GM12878 (cell line): Measurements from ENCODE around the gene TTLL8. TPM values are rescaled to one million over a fixed set of nuclear protein-coding genes. Genes with fewer than 3 reads are reported as not detected.

Source experiments
- ATAC-seq: fragments of 200-7000 bp; cut with Tn5 transposase; 3 replicates; pipeline ENCODE4 v1.9.1; 2020; ENCODE audit warnings: mild to moderate bottlenecking, moderate library complexity
- BruUV-seq: library from RNA; stranded (reverse); fragments of 400-500 nt; replicated peaks from 2 replicates; lab custom pipeline; 2021; lab: Mats Ljungman, UMichigan
- CTCF ChIA-PET: fragments of 300-600 bp; sonication (Branson Sonifier 250); formaldehyde crosslinking; extraction: SDS; loops from one replicate; lab custom pipeline; 2021; ENCODE audit warnings: inconsistent platforms; lab: Yijun Ruan, JAX
- POLR2A ChIA-PET: fragments of 350-600 bp; formaldehyde crosslinking; extraction: SDS; loops from one replicate; lab custom pipeline; 2021; ENCODE audit warnings: inconsistent platforms; lab: Charles Lee
- RAD21 ChIA-PET: fragments of 300-600 bp; sonication (Branson Sonifier 250); formaldehyde crosslinking; loops from one replicate; lab custom pipeline; 2023; ENCODE audit warnings: antibody characterized with exemption; ENCODE audit not compliant: unreplicated experiment; lab: Charles Lee
- SMC1A ChIA-PET: fragments of 300-600 bp; sonication (Branson Sonifier 250); formaldehyde crosslinking; loops from one replicate; lab custom pipeline; 2023; ENCODE audit not compliant: unreplicated experiment, uncharacterized antibody; lab: Charles Lee
- DNase-seq: peaks from one replicate; pipeline ENCODE4 v3.0.0-alpha.2; 2011; ENCODE audit warnings: low read depth, low spot score
- FAIRE-seq: peaks from 3 replicates; lab custom pipeline; 2011; peaks lifted over from hg19 to GRCh38; lab: Jason Lieb, UNC
- H2AFZ ChIP-seq: 2 replicates; pipeline ENCODE4 v1.6.0; 2011; ENCODE audit warnings: low read depth, low read length, control low read depth; ENCODE audit not compliant: control insufficient read depth
- H3K27ac ChIP-seq: 2 replicates; pipeline ENCODE4 v1.5.1; 2011; ENCODE audit warnings: control low read depth; ENCODE audit not compliant: control insufficient read depth, insufficient read depth
- H3K27me3 ChIP-seq, 2 experiments: replicated peaks in 1 of 2; 2 replicates each; pipeline versions ENCODE4 v1.6.0 to v1.6.1; 2011; ENCODE audit warnings: low read length in 1 of 2; ENCODE audit not compliant: control insufficient read depth in 2 of 2, insufficient read depth in 2 of 2
- H3K36me3 ChIP-seq, 2 experiments: 2 replicates each; pipeline ENCODE4 v1.5.1; 2011; ENCODE audit warnings: low read length in 1 of 2; ENCODE audit not compliant: control insufficient read depth in 2 of 2, insufficient read depth in 2 of 2
- H3K4me1 ChIP-seq: 2 replicates; pipeline ENCODE4 v1.6.1; 2011; ENCODE audit warnings: mild to moderate bottlenecking, low read length, moderate library complexity, mixed read lengths; ENCODE audit not compliant: control insufficient read depth, insufficient read depth
- H3K4me2 ChIP-seq: 2 replicates; pipeline ENCODE4 v1.6.0; 2011; ENCODE audit warnings: control low read depth; ENCODE audit not compliant: control insufficient read depth, insufficient read depth
- H3K4me3 ChIP-seq: fragments of 200-600 bp; sonication (generic); 2 replicates; pipeline ENCODE4 v1.5.1; 2016
- H3K79me2 ChIP-seq: 2 replicates; pipeline ENCODE4 v1.6.0; 2011; ENCODE audit warnings: low read length; ENCODE audit not compliant: control insufficient read depth, insufficient read depth
- H3K9ac ChIP-seq: 2 replicates; pipeline ENCODE4 v1.8.0; 2011; ENCODE audit warnings: low read length, control low read depth, mixed read lengths; ENCODE audit not compliant: control insufficient read depth, insufficient read depth
- H3K9me3 ChIP-seq: replicated peaks from 3 replicates; pipeline ENCODE4 v1.5.1; 2011; ENCODE audit warnings: mild to moderate bottlenecking, low read length; ENCODE audit not compliant: control insufficient read depth, insufficient read depth
- H4K20me1 ChIP-seq: 2 replicates; pipeline ENCODE4 v1.6.0; 2011; ENCODE audit not compliant: control insufficient read depth, insufficient read depth
- ASH2L ChIP-seq: fragments of 300-600, 200-600 bp; sonication (generic); IDR thresholded peaks from 2 replicates; pipeline ENCODE4 v1.6.1; 2017; ENCODE audit warnings: low read depth, mild to moderate bottlenecking, borderline replicate concordance
- BCL11A ChIP-seq: IDR thresholded peaks from 2 replicates; pipeline ENCODE4 v1.6.1; 2011; ENCODE audit warnings: low read depth, low read length
- BHLHE40 ChIP-seq, 2 experiments: fragments of 450-650 bp in 1 of 2; IDR thresholded peaks; 2 replicates each; pipeline ENCODE4 v1.6.1; 2011 to 2017; ENCODE audit warnings: low read depth in 2 of 2, borderline replicate concordance in 1 of 2, improper control_type of control experiment in 1 of 2, low read length in 1 of 2, mild to moderate bottlenecking in 1 of 2
- DPF2 ChIP-seq: fragments of 450-650 bp; IDR thresholded peaks from 2 replicates; pipeline ENCODE4 v1.6.1; 2017; ENCODE audit warnings: mild to moderate bottlenecking
- ETV6 ChIP-seq, 2 experiments: fragments of 450-650 bp in 1 of 2; IDR thresholded peaks in 1 of 2; conservative IDR thresholded peaks in 1 of 2; 2 replicates each; pipeline ENCODE4 v1.6.1; 2014; ENCODE audit warnings: antibody characterized with exemption in 1 of 2, borderline replicate concordance in 1 of 2, low read depth in 1 of 2, mild to moderate bottlenecking in 1 of 2, moderate library complexity in 1 of 2
- POLR2AphosphoS2 ChIP-seq: IDR thresholded peaks from 2 replicates; pipeline ENCODE4 v1.6.1; 2011; ENCODE audit warnings: low read depth, mild to moderate bottlenecking, low read length, improper control_type of control experiment, moderate library complexity
- RFX5 ChIP-seq: IDR thresholded peaks from 2 replicates; pipeline ENCODE4 v1.6.1; 2011; ENCODE audit warnings: low read depth, low read length, improper control_type of control experiment
- SREBF2 ChIP-seq: IDR thresholded peaks from 2 replicates; pipeline ENCODE4 v1.6.1; 2012; ENCODE audit warnings: mild to moderate bottlenecking, low read length
- SUPT20H ChIP-seq: IDR thresholded peaks from 2 replicates; pipeline ENCODE4 v1.6.1; 2011; ENCODE audit warnings: low read depth, mild to moderate bottlenecking, low read length, moderate library complexity, borderline replicate concordance; ENCODE audit not compliant: control insufficient read depth
- TBL1XR1 ChIP-seq: IDR thresholded peaks from 2 replicates; pipeline ENCODE4 v1.6.1; 2012; ENCODE audit warnings: low read depth, low read length, improper control_type of control experiment
- WRNIP1 ChIP-seq: IDR thresholded peaks from 2 replicates; pipeline ENCODE4 v1.6.1; 2011; ENCODE audit warnings: low read depth, low read length, improper control_type of control experiment, borderline replicate concordance
- ZBED1 ChIP-seq: IDR thresholded peaks from 2 replicates; pipeline ENCODE4 v1.6.1; 2016; ENCODE audit warnings: borderline replicate concordance
- ZNF24 ChIP-seq: fragments of 450-650 bp; IDR thresholded peaks from 2 replicates; pipeline ENCODE4 v1.6.1; 2017; ENCODE audit warnings: antibody characterized with exemption, mild to moderate bottlenecking
- WGBS: methylation state at CpG from one replicate; pipeline ENCODE4 v1.1.6; 2016; ENCODE audit warnings: low lambda C conversion rate; ENCODE audit not compliant: insufficient replicate concordance, insufficient coverage; ENCODE audit errors: missing lambda C conversion rate; 5-methylcytosine and 5-hydroxymethylcytosine counted together
- in situ Hi-C: fragments of 300-500 bp; cut with MboI; formaldehyde crosslinking; loops from 9 replicates; pipeline ENCODE4 v1.14.3; 2018; ENCODE audit warnings: mixed read lengths
- intact Hi-C: fragments of 100-400 bp; cut with micrococcal nuclease; formaldehyde crosslinking; loops from one replicate; pipeline ENCODE4 v1.14.2; 2022; ENCODE audit not compliant: unreplicated experiment
- polyA plus RNA-seq, 11 experiments: library from polyadenylated mRNA; depleted of rRNA in 4 of 11; unstranded in 6 of 11; stranded (reverse) in 5 of 11; fragments of >200 nt; fragmentation: Nextera tagmentation in 4 of 11; fragmentation: Illumina TruSeq in 1 of 11; extraction: Ambion mirVana in 4 of 11; extraction: Trizol in 1 of 11; gene quantifications; 1 replicate in 1 of 11; 2 replicates in 10 of 11; pipeline versions ENCODE4 v1.2.1 to v1.2.3, GENCODE V29; 2011 to 2016; ENCODE audit warnings: inconsistent platforms in 2 of 11, missing spikeins in 2 of 11, low read depth in 1 of 11
- total RNA-seq, 4 experiments: library from RNA; depleted of rRNA in 3 of 4; stranded (reverse); fragments of >200 nt in 3 of 4; fragmentation: Illumina TruSeq in 1 of 4; extraction: Trizol in 1 of 4; gene quantifications; 2 replicates each; pipeline versions ENCODE4 v1.2.1 to v1.2.3, GENCODE V29; 2013 to 2021
- TF ChIP-seq, protein P1 (sequence below): IDR thresholded peaks from 2 replicates; pipeline ENCODE4 v1.6.1; 2011; ENCODE audit warnings: borderline replicate concordance, low read depth, mild to moderate bottlenecking, moderate library complexity, mixed read lengths, low read length; ENCODE audit not compliant: insufficient read depth; ENCODE audit errors: extremely low read length
- TF ChIP-seq, protein P2 (sequence below): fragments of 450-650 bp; conservative IDR thresholded peaks from 2 replicates; pipeline ENCODE4 v1.6.1; 2017; ENCODE audit warnings: mild to moderate bottlenecking, moderate library complexity
- TF ChIP-seq, protein P3 (sequence below): fragments of 450-650 bp; IDR thresholded peaks from 2 replicates; pipeline ENCODE4 v1.6.1; 2016; ENCODE audit warnings: mild to moderate bottlenecking, moderate library complexity, borderline replicate concordance
- TF ChIP-seq, protein P4 (sequence below): IDR thresholded peaks from 2 replicates; pipeline ENCODE4 v1.6.1; 2012; ENCODE audit warnings: low read depth, low read length, improper control_type of control experiment

Gene TTLL8
- total and polyA plus RNA-seq, 10 of the 15 experiments (the other 5 are each of a cell fraction or from before 2014, with no cell fraction given) = not detected

DNA sequence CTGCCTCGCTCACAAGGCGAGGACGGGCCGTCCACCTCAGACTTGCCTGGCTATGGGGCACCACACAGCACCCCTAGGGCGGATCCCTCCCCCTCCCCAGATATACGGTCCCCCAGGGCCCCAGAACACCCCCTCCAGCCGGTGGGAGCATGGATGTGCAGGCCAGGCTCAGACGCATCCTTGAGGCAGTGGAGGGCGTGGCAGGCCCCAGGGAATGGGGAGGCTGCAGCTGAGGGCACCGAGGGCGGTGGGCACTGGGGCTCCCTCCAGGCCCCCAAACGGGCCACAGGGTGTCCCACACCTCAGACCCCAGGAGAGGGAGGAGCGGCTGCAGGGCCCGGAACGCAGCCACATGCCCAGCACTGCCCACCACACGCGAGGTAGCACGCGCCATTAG is 12.1 kb downstream of the TTLL8 start:
- Histone ChIP-seq H3K4me1 (no peaks in the 10 kb centered on the region), H3K9ac (no peak overlapping the region), H3K79me2 (no peaks in the 10 kb centered on the region), H2AFZ (no peak overlapping the region), H3K27ac (no peak overlapping the region), H3K36me3 (no peaks in the 10 kb centered on the region), H3K4me3 (no peak overlapping the region), H3K4me2 (no peak overlapping the region), H3K27me3 (no peaks in the 10 kb centered on the region; a peak in 1 of 4 replicates), H3K9me3 (no peaks in the 10 kb centered on the region), H4K20me1 (no peaks in the 10 kb centered on the region)
- FAIRE-seq (no peak), ATAC-seq (no peak), DNase-seq (no peak)
- BruUV-seq = no TSS peak
- POLR2A ChIA-PET = interaction anchor here (0.6 kb wide), 1 partner anchor 14 kb away, joined by 3 read pairs; no protein-coding TSS in a partner anchor
- RAD21 ChIA-PET = no interaction called here
- WGBS = 43% methylated on average over 14 of the region's 19 CpGs
- in situ Hi-C loops = loop anchor here (25.0 kb wide), 1 partner anchor 709 kb away; no protein-coding TSS in a partner anchor
- CTCF ChIA-PET = no interaction called here
- SMC1A ChIA-PET = no interaction called here
- intact Hi-C loops = no loop called here
- TF ChIP-seq DPF2 (no peak), ZBED1 (no peak), WRNIP1 (no peak), SUPT20H (no peak), POLR2AphosphoS2 (no peak), RFX5 (no peak), SREBF2 (no peak), BCL11A (no peak), BHLHE40 (IDR thresholded peaks at IDR 0.05; ENCODE audit: borderline replicate concordance in 1 of 2, low read depth in 2 of 2, low read length in 1 of 2) (no peak), ETV6 (conservative IDR thresholded peaks at IDR 0.05 in 1 of 2, IDR thresholded peaks at IDR 0.05 in 1 of 2; ENCODE audit: borderline replicate concordance in 1 of 2, low read depth in 1 of 2) (no peak), TBL1XR1 (no peak), ZNF24 (no peak), ASH2L (no peak)
- TF ChIP-seq, protein P1, sequence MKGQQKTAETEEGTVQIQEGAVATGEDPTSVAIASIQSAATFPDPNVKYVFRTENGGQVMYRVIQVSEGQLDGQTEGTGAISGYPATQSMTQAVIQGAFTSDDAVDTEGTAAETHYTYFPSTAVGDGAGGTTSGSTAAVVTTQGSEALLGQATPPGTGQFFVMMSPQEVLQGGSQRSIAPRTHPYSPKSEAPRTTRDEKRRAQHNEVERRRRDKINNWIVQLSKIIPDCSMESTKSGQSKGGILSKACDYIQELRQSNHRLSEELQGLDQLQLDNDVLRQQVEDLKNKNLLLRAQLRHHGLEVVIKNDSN = no peak
- TF ChIP-seq, protein P2, sequence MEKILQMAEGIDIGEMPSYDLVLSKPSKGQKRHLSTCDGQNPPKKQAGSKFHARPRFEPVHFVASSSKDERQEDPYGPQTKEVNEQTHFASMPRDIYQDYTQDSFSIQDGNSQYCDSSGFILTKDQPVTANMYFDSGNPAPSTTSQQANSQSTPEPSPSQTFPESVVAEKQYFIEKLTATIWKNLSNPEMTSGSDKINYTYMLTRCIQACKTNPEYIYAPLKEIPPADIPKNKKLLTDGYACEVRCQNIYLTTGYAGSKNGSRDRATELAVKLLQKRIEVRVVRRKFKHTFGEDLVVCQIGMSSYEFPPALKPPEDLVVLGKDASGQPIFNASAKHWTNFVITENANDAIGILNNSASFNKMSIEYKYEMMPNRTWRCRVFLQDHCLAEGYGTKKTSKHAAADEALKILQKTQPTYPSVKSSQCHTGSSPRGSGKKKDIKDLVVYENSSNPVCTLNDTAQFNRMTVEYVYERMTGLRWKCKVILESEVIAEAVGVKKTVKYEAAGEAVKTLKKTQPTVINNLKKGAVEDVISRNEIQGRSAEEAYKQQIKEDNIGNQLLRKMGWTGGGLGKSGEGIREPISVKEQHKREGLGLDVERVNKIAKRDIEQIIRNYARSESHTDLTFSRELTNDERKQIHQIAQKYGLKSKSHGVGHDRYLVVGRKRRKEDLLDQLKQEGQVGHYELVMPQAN = no peak
- TF ChIP-seq, protein P3, sequence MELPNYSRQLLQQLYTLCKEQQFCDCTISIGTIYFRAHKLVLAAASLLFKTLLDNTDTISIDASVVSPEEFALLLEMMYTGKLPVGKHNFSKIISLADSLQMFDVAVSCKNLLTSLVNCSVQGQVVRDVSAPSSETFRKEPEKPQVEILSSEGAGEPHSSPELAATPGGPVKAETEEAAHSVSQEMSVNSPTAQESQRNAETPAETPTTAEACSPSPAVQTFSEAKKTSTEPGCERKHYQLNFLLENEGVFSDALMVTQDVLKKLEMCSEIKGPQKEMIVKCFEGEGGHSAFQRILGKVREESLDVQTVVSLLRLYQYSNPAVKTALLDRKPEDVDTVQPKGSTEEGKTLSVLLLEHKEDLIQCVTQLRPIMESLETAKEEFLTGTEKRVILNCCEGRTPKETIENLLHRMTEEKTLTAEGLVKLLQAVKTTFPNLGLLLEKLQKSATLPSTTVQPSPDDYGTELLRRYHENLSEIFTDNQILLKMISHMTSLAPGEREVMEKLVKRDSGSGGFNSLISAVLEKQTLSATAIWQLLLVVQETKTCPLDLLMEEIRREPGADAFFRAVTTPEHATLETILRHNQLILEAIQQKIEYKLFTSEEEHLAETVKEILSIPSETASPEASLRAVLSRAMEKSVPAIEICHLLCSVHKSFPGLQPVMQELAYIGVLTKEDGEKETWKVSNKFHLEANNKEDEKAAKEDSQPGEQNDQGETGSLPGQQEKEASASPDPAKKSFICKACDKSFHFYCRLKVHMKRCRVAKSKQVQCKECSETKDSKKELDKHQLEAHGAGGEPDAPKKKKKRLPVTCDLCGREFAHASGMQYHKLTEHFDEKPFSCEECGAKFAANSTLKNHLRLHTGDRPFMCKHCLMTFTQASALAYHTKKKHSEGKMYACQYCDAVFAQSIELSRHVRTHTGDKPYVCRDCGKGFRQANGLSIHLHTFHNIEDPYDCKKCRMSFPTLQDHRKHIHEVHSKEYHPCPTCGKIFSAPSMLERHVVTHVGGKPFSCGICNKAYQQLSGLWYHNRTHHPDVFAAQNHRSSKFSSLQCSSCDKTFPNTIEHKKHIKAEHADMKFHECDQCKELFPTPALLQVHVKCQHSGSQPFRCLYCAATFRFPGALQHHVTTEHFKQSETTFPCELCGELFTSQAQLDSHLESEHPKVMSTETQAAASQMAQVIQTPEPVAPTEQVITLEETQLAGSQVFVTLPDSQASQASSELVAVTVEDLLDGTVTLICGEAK = no peak
- TF ChIP-seq, protein P4, sequence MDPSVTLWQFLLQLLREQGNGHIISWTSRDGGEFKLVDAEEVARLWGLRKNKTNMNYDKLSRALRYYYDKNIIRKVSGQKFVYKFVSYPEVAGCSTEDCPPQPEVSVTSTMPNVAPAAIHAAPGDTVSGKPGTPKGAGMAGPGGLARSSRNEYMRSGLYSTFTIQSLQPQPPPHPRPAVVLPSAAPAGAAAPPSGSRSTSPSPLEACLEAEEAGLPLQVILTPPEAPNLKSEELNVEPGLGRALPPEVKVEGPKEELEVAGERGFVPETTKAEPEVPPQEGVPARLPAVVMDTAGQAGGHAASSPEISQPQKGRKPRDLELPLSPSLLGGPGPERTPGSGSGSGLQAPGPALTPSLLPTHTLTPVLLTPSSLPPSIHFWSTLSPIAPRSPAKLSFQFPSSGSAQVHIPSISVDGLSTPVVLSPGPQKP = no peak
